Kidney epithelial cell (primary cell): Measurements from ENCODE around the gene NEK11. TPM values are rescaled to one million over a fixed set of nuclear protein-coding genes. Genes with fewer than 3 reads are reported as not detected.

Source experiments
- DNase-seq: peaks from one replicate; pipeline ENCODE4 v3.0.0-alpha.2; 2010; ENCODE audit warnings: low read depth
- H3K27me3 ChIP-seq: 2 replicates; pipeline ENCODE4 v1.6.0; 2011; ENCODE audit warnings: low read length; ENCODE audit not compliant: control insufficient read depth, insufficient read depth
- H3K36me3 ChIP-seq: 2 replicates; pipeline ENCODE4 v1.5.1; 2011; ENCODE audit warnings: low read length; ENCODE audit not compliant: control insufficient read depth, insufficient read depth
- H3K4me3 ChIP-seq: 2 replicates; pipeline ENCODE4 v1.5.1; 2011; ENCODE audit warnings: low read depth, mild to moderate bottlenecking, control low read depth, low read length
- CTCF ChIP-seq: IDR thresholded peaks from 2 replicates; pipeline ENCODE4 v1.5.1; 2011; ENCODE audit warnings: mild to moderate bottlenecking, moderate library complexity, low read length, control low read depth, inconsistent platforms; ENCODE audit not compliant: insufficient read depth, poor library complexity, severe bottlenecking
- total RNA-seq: library from RNA; depleted of rRNA; stranded (reverse); fragments of >200 nt; gene quantifications from 2 replicates; pipeline ENCODE4 v1.2.3, GENCODE V29; 2015

Gene NEK11
- total RNA-seq, 1 donor from 2014 or later: 7.6 TPM

GRCh38 chr3:131285456-131285855 lies 258.8 kb downstream of the NEK11 start:
- H3K36me3 ChIP-seq: no peaks in the 10 kb centered on the region
- H3K4me3 ChIP-seq: no peak overlapping the region
- TF ChIP-seq CTCF: no peak
- no peak for DNase-seq
- no peaks in the 10 kb centered on the region for H3K27me3 ChIP-seq

GRCh38 chr3:131299836-131300235 lies 273.2 kb downstream of the NEK11 start:
- no peaks in the 10 kb centered on the region for H3K27me3 ChIP-seq
- DNase-seq: no peak
- TF ChIP-seq CTCF: no peak

GRCh38 chr3:131303848-131304247 lies 277.2 kb downstream of the NEK11 start:
- H3K36me3 ChIP-seq: no peaks in the 10 kb centered on the region
- DNase-seq: no peak
- no peaks in the 10 kb centered on the region for H3K27me3 ChIP-seq
- TF ChIP-seq CTCF: no peak
- no peak overlapping the region for H3K4me3 ChIP-seq

More at GRCh38 chr3:131299836-131300235, 273.2 kb downstream of the NEK11 start:
- Histone ChIP-seq H3K36me3 (no peaks in the 10 kb centered on the region), H3K4me3 (no peak overlapping the region)

GRCh38 chr3:131304890-131305289 lies 278.2 kb downstream of the NEK11 start:
- H3K36me3 ChIP-seq: no peaks in the 10 kb centered on the region
- no peak for TF ChIP-seq CTCF
- no peaks in the 10 kb centered on the region for H3K27me3 ChIP-seq
- no peak overlapping the region for H3K4me3 ChIP-seq
- DNase-seq: no peak

GRCh38 chr3:131306242-131306641 lies 279.6 kb downstream of the NEK11 start:
- DNase-seq: no peak
- Histone ChIP-seq H3K27me3 (no peaks in the 10 kb centered on the region), H3K36me3 (no peaks in the 10 kb centered on the region), H3K4me3 (no peak overlapping the region)
- no peak for TF ChIP-seq CTCF

GRCh38 chr3:131314318-131314717 lies 287.6 kb downstream of the NEK11 start:
- TF ChIP-seq CTCF: no peak
- DNase-seq: no peak
- Histone ChIP-seq H3K4me3 (no peak overlapping the region), H3K36me3 (no peaks in the 10 kb centered on the region), H3K27me3 (no peaks in the 10 kb centered on the region)
